ENCODE measurements around the gene GGCX.

GRCh38 chr2:85523062-85523902, 38.0 kb downstream of the GGCX start:
- TF ChIP-seq CTCF (IDR thresholded peaks at IDR 0.05) (no peak), POLR2AphosphoS5 (IDR thresholded peaks at IDR 0.05) (no peak)
